HG03378 (cell line): ENCODE data around the gene GUK1.
"Not testable (repeated sequence)": the region's sequence is repeated elsewhere in the genome, so short reads cannot be mapped to it uniquely, and the experiment has no call there.

Source experiments
- ATAC-seq: cut with Tn5 transposase; IDR thresholded peaks from one replicate; pipeline ENCODE4 v1.9.1; 2021; ENCODE audit warnings: mild to moderate bottlenecking, moderate library complexity; ENCODE audit not compliant: unreplicated experiment

The GUK1 gene

DNA sequence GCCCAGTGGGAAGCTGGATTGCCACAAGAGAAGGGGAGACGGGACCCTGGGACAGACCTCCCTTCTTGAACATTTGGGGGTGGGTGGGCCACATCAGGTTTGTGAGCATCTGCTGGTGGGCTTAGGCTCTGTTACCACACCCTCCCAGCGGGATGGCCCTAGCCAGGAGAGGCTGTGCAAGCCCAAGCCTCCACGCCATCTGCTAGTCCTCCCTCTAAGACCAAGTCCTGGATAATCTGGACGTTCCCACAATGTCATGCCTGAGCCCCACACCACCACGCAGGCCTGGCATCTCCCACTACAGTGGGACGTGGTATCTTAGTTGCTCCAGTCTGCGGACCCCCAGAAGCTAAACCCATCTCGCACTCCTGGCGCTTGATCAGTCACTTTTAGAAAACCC, 21.8 kb downstream of the GUK1 start:
- ATAC-seq = no peak

DNA sequence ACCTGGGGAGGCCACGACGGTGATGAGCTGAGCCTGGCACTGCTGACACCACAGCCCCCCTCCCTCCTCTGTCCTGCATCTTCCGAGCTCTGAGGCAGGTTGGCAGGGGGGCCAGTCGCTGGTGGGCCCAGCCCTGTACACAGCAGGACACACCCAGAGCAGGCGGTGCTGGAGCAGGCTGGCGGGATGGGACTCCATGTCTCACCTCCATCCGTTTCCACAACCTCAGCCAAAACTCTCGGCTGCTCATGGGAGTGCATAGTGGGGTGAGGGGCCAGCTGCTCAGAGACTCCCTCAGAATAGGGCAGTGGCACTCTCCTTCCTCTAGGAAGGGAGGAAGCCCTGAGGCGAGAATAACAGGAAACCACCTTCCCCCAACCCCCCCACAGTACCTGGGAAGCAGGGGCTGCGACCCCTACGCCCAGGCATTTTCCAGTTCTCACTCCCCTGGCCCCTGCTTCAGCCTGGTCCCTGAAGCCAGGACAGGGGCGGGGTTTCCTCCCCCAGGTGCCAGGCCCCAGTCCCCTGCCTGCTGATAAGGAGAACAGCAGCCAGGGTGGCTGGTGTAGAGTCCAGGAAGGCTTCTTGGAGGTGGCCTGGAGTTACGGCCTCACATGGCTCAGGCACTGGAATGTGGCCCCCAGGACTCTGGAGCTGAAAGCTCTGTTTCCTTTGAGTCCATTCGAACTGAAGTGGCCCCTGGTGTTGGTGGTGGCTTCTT, 22.4 kb downstream of the GUK1 start:
- ATAC-seq = no peak

DNA sequence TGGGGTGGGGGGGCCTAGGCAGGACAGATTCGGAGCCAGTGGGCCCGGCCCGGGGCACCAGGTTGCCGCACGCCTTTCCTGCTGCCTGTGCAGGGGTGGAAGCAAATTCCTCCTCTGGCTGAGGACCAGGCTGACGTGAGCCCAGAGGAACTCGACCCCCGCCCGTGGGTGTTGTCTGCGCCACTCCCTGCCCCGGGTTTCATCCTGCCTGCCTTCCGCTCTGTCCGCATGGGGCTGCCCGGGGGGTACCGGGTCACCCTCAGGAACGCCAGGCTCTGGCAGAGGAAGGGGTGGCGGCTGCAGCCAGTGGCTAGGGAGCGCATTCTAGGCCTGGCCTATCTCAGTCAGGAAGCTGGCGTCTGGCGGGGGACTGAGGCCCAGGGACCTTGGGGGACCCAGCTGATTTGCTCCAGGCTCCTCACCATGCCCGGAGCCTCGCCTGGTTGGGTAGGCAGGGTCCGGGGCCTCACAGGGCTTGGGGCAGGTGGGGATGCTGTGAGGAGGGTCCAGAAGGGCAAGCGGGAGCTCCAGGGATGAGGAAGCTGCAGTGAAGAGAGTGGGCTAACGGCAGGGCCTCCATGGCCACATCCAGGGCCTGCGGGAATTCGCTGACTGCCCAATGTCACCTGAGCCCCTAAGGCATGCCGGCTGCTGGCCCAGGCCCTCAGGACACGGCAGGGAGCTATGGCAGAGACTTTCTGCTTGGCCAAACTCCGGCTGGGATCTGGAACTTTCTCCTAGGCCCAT, 23.1 kb downstream of the GUK1 start:
- no peak for ATAC-seq

DNA sequence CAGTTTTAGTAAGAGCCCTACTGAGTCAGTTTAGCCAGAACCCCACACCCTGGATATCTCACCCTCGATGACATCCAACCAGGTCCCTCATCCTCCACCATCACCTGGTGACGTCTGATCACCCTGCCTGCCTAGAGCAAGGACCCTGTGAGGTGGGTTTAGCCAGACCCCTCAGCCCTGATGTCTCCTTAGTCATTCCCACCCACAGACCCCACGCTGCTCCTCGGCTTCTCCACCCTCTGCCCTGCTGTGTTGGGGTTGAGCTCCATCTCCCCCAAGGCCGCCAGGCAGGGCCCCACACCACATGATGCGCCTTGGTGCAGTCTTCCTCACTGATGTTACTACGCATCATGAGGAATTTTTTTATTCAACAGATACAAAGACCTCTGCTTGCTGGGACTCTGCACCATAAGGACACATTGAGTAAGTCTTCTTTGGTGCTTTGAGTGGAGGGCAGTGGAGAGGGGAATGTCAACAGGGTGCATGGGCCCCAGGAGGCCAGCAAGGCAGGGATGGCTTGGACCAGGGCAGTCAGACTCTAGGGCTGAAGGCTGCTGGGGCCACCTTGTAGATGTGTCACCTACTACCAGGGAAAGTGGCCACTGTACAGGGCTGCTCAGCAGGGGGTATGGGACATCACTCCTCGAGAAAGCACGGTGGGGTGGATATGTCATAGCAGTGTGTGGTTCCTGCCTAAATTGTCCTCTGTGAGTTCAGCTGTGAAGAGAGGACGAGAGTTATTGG, 23.9 kb downstream of the GUK1 start:
- no peak for ATAC-seq

DNA sequence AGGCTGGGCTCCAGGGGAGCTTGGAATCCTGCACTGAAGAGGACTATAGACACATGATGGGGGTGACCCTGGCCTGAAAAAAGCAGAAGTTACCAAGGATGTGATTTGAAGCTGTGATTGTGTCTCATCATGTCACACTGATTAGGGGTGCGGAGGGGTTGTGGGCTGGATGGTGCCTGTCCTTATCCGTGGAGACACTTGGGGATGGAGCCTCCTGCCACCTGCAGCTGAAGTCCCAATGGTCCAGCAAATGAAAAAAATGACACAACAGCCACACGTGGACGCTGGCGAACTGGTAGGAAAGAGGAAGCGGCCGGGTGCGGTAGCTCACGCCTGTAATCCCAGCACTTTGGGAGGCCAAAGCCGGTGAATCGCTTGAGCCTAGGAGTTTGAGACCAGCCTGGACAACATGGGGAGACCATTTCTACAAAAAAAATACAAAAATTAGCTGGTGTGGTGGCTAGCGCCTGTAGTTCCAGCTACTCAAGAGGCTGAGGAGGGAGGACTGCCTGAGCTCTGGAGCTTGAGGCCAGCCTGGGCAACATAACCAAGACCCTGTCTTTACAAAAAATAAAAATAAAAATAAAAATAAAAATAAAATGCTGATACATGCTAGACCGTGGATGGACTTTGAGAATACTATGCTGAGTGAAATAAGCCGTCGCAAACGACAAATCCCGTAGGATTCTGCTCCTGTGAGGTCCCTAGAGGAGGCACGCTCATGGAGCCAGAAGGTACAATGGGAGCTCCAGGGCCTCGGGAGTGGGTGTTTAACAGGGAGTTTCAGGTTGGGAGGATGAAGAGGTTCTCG, 24.7 kb downstream of the GUK1 start:
- no peak for ATAC-seq

DNA sequence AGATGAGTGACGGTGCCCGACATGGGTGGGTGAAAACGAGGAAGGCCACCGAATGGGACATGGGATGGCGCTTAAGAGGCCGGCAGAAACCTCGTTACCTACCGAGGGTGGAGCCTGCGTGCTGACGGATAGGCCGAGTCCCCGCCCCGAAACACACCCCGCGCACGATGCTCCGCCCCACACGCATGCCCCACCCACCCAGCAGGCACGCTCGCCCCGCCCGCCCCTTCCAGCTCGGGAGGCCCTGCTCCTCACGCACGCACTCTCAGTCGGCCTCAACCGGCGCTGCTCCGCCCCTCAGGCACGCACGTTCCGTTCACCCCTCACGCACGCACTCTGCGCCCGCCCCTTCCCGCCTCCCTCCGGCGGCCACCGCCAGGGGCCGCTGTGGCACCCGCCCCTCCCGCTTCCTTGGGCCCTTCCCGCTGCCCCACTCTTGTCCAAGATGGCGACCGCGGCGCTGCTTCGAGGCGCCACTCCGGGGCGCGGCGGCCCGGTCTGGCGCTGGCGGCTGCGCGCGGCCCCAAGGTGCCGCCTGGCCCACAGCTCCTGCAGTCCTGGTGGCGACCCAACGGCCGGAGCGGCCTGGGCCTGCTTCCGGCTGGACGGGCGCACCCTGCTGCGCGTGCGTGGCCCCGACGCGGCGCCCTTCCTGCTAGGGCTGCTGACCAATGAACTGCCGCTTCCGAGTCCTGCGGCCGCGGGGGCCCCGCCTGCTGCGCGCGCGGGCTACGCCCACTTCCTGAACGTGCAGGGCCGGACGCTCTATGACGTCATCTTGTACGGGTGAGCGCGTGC, 25.5 kb downstream of the GUK1 start, which contains the start of gene IBA57:
Gene IBA57, plus strand, starts transcription at position 433 of the 798 bp plus-strand sequence. Its CDS starts 13 bp downstream, at position 446.
- ATAC-seq = peak; percentile 76

DNA sequence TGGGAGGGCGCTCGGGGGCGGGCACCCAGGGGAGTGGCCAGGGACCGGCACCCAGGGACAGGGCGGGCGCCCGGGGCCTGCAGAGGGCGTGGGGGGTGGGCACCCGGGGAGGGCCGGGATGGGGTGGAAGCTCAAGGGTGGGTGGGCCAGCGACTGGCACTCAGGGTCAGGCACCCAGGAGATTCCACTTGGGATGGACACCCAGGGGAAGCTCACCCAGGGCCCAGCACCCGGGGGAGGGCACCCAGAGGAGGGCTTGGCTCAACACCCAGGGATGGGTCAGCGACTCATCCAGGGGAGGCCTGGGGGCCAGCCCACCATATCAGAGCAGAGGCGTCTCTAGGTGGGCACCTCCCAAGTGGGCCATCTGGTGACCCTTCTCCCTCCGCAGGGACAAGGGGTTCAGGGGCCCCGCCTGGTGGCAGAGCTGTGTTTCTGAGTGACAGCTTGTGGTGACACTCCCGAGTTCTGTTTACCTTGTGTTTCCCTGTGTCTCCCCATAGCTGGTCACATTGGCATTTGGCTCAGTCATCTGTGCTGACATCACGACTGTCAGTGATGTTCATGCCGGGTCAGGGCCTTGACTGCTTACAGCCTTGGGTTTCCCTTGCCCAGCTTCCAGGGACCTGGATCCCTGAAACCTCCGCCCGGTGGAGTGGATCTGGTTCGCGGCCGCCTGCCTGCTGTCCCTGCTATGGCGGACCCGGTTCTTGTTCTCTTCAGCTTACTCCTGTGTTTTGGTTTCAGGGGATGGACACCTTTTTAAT, 26.3 kb downstream of the GUK1 start:
- peak; percentile 27 for ATAC-seq

DNA sequence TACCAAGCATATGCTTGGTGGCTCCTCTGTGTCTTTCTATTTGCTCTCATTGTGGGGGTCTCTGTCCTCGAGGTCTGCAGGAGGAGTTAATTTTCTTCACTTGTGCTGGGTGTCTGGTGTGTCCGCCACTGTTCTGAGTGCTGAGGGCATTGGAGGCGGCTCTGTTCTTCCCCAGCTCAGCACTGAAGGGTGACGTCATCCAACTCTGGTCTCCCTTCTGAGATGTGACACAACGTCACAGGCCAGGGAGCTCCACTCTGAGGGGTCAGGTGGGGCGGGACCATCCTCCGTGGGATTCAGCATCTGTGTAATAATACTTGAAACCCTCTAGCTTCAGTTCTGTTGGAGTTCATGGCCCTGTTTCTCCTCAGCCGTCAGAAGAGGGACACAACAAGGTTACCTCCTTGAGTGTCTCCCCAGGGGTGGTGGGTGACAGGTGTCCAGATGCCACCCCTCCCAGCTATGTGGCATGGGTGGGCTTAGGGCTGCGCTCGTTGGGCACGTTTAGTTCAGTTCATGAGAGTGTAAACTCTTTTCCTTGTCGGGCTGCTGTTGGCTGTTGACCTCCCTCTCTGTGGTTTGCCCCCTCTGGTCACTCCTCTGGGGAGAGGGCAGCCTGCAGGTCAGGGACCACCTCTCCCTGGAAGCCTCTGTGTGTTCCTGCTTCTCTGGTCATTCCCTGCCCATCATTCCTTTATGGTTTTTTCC, 28.6 kb downstream of the GUK1 start:
- no peak for ATAC-seq

DNA sequence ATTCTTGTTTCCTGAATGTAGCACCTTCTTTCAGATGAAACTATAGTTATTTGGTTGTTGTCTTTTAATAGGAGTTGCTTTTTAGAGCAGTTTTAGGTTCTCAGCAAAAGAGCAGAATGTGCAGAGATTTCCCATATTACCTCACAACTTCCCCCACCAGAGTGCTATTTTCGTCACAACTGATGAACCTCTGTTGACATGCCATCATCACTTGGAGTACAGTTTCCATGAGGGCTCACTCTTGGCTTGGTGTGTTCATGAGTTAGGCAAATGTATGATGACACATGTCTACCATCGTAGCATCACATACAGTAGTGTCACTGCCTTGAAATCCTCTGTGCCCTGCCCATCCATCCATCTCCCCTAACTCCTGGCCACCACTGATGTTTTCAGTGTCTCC, 29.3 kb downstream of the GUK1 start:
- ATAC-seq = no peak

DNA sequence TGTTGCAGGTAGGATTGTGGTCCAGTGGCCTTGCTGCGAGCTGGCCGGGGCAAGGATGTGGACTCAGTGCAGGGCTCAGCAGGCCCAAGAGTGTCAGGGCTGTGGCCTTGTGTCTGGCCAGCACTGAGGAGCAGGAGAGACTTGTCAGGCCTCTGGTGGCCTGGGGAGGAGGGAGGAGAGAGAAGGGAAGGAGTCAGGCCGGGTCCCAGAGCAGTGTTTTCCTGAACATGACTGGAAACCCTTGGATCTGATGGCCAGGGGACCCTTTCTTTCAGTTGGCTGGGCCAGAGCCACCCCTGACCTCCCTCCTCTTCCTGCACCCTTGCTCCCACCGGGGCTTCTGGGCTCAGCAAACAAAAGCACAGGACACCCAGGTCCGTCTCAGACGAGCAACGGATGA, 30.6 kb downstream of the GUK1 start:
- ATAC-seq = no peak

DNA sequence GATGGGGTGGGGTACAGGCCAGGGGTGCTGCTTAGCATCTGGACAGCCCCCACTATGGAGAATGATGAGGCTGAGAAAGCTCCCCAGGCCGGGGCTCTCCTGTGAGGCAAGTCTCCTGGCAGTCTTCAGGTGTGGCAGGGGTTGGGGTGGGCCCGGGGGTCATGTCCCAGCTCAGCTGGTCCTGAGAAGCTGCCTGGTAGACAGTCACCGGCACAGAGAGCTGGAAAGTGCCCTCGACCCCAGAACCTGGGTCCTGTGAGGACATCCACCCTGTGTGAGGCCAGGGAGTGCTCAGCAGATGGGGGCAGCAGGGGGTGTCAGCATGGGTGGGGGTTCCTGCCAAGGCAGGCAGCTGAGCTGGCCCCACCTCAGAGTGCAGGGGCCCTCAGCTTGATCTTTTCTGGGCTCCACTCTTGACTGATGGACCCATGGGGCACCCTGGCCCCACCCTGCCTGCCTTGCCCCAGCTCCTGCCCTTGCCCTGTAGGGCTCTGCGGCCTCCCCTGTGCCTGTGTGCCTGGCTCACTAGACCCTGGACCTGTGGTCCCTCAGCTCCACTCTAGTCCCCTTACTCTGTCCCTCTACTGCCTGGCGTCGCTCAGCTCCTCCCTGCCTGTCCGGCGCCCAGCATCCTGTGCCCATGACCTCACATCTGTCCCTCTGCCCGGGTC, 31.3 kb downstream of the GUK1 start:
- ATAC-seq = no peak

DNA sequence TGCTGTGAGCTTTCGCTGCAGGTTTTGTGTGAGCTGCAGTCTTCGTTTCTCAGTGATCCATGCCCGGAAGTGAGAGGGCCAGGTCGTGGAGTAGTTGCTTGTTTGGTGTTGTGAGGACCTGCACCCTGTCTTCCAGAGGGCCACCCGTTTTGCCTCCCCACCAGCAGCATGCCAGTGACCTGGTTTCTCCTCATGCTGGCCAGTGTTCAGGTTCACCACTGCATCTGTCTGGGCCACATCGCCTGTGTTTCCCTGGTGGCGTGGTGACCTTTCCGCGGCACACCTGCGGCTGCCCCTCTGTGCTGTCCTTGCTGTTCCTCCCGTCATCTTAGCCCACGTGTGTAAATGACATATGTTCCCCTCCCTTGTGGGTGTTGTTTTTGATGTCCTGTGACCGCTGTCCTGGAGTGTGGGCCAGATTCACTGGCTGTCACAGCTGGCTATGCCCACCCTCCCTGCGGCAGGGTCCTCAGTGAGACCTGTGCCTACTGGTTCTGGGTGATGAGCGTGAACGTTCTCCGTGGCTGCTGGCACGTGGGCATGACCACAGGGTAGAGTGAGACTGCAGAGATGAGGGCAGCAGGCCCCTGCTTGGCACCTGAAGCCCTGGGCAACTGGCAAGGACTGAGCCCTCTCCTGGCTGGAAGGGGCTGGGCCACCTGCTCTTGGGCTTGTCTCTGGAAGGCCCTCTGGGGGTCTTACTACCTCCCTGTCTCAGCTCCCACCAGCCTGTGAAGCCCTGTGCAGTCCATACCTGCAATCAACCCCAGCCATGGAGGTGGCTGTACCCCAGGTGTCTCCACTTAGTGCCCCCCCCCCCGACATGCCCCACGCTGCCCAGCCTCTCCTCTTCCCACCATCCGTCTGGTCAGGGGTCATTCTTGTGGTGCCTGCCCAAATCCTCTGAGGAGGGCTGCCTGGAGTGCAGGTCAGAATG, 32.8 kb downstream of the GUK1 start:
- ATAC-seq = no peak

DNA sequence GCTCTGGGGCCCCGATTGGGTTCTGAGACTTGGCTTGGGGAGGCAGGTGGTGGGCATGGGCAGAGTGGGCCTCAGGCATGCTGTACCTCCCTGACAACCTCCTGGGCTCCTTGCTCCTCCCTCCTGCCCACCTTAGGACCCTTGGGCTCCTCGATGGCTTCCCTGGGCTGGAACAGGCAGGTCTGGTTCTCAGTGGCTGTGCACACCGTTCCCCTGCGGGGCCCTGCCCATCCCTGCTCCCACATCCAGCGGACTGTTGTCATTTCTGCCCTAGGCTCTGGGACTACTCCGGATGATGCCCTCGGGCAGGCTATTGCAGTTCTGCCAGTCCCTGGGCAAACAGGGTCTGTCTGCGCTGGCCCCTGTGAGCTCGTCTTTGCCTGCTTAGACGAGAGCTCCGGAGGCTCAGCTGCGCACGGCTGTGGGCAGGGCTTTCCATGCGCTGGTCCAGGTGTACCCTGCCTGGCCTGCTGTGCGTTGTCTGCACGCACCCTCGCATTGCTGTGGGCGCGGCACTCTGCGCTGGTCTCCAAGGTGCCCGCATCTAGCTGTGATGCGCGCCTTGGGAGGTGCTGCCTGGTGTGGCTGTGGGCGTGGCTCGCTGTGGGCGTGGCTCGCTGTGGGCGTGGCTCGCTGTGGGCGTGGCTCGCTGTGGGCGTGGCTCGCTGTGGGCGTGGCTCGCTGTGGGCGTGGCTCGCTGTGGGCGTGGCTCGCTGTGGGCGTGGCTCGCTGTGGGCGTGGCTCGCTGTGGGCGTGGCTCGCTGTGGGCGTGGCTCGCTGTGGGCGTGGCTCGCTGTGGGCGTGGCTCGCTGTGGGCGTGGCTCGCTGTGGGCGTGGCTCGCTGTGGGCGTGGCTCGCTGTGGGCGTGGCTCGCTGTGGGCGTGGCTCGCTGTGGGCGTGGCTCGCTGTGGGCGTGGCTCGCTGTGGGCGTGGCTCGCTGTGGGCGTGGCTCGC, 33.7 kb downstream of the GUK1 start:
- ATAC-seq = not testable (repeated sequence)

DNA sequence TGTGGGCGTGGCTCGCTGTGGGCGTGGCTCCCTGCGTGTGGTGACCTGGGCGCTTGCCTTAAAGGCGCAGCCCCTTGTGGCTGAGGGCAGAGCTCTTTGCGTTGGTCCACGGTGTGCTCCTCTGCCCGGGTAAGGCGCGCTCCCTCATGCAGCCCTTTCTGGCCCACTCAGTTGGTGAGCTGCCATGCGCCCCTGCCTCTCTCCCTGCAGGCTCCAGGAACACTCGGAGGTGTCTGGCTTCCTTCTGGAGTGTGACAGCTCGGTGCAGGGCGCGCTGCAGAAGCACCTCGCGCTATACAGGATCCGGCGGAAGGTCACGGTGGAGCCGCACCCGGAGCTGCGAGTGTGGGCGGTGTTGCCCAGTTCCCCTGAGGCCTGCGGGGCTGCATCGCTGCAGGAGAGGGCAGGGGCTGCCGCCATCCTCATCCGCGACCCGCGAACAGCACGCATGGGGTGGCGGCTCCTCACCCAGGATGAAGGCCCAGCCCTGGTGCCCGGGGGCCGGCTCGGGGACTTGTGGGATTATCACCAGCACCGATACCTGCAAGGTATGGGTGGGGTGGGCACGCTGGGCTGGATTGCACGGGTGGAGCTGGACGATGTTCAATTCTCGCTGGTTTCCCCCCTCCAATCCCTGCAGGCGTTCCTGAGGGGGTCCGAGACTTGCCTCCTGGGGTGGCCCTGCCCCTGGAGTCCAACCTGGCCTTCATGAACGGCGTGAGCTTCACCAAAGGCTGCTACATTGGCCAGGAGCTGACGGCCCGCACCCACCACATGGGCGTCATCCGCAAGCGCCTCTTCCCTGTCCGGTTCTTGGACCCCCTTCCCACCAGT, 34.6 kb downstream of the GUK1 start:
- no peak for ATAC-seq
